ENCODE data around the gene GLYATL2. TPM values are rescaled to one million over a fixed set of nuclear protein-coding genes. Genes with fewer than 3 reads are reported as not detected.
A peak's percentile ranks its signal among the peaks of the same experiment; 100 is the strongest.

GLYATL2 gene
- polyA plus RNA-seq, 4 donors = 0.04 to 0.37 TPM; not detected in 2

- Histone ChIP-seq H3K36me3 (ENCODE audit: control insufficient read depth in 3 of 3, insufficient read depth in 2 of 3, low read depth in 1 of 3, low read length in 3 of 3) (no peaks in the 10 kb centered on the region), H3K4me1 (ENCODE audit: control insufficient read depth in 3 of 3, insufficient read depth in 2 of 3, low read depth in 1 of 3, low read length in 2 of 3) (no peaks in the 10 kb centered on the region), H3K9me3 (ENCODE audit: control insufficient read depth in 2 of 2, insufficient read depth in 1 of 2, low read depth in 1 of 2, low read length in 1 of 2) (peaks cover 0 to 7% of the 10 kb centered on the region in 2 donors), H3K27me3 (ENCODE audit: control insufficient read depth in 3 of 3, insufficient read depth in 3 of 3, low read length in 3 of 3) (no peaks in the 10 kb centered on the region), H3K27ac (ENCODE audit: low read depth in 1 of 3, low read length in 2 of 3) (no peak overlapping the region), H3K4me3 (ENCODE audit: low read depth in 1 of 3, low read length in 3 of 3) (no peak overlapping the region)
- DNase-seq = peak; percentile 57 to 65
- 44 to 54% (median 44%) methylated on average over 4 of the region's 4 CpGs for WGBS, 3 donors
- FAIRE-seq = no peak
These were observed 56.0 kb downstream of the GLYATL2 start for GRCh38 chr11:58788355-58789023.

- DNase-seq (no peak), FAIRE-seq (no peak)
- no peak overlapping the region for H3K27ac ChIP-seq (ENCODE audit: low read depth in 1 of 3, low read length in 2 of 3)
These were observed 56.6 kb downstream of the GLYATL2 start for GRCh38 chr11:58787903-58788302.

GRCh38 chr11:58786693-58787092 lies 57.8 kb downstream of the GLYATL2 start:
- WGBS, 3 donors = 84 to 94% (median 90%) methylated on average over 3 of the region's 3 CpGs
- no peaks in the 10 kb centered on the region for H3K27me3 ChIP-seq (ENCODE audit: control insufficient read depth in 3 of 3, insufficient read depth in 3 of 3, low read length in 3 of 3)
- H3K27ac ChIP-seq (ENCODE audit: low read depth in 1 of 3, low read length in 2 of 3) = no peak overlapping the region
- H3K9me3 ChIP-seq (ENCODE audit: control insufficient read depth in 2 of 2, insufficient read depth in 1 of 2, low read depth in 1 of 2, low read length in 1 of 2) = peaks cover 0 to 3% of the 10 kb centered on the region in 2 donors
- no peak overlapping the region for H3K4me3 ChIP-seq (ENCODE audit: low read depth in 1 of 3, low read length in 3 of 3)
- DNase-seq = no peak
- no peaks in the 10 kb centered on the region for H3K36me3 ChIP-seq (ENCODE audit: control insufficient read depth in 3 of 3, insufficient read depth in 2 of 3, low read depth in 1 of 3, low read length in 3 of 3)
- FAIRE-seq = no peak
- H3K4me1 ChIP-seq (ENCODE audit: control insufficient read depth in 3 of 3, insufficient read depth in 2 of 3, low read depth in 1 of 3, low read length in 2 of 3) = no peaks in the 10 kb centered on the region

More at GRCh38 chr11:58787903-58788302, 56.6 kb downstream of the GLYATL2 start:
- Histone ChIP-seq H3K4me1 (ENCODE audit: control insufficient read depth in 3 of 3, insufficient read depth in 2 of 3, low read depth in 1 of 3, low read length in 2 of 3) (no peaks in the 10 kb centered on the region), H3K36me3 (ENCODE audit: control insufficient read depth in 3 of 3, insufficient read depth in 2 of 3, low read depth in 1 of 3, low read length in 3 of 3) (no peaks in the 10 kb centered on the region), H3K27me3 (ENCODE audit: control insufficient read depth in 3 of 3, insufficient read depth in 3 of 3, low read length in 3 of 3) (no peaks in the 10 kb centered on the region), H3K4me3 (ENCODE audit: low read depth in 1 of 3, low read length in 3 of 3) (no peak overlapping the region), H3K9me3 (ENCODE audit: control insufficient read depth in 2 of 2, insufficient read depth in 1 of 2, low read depth in 1 of 2, low read length in 1 of 2) (peaks cover 0 to 7% of the 10 kb centered on the region in 2 donors)

- DNase-seq (peak in 1 of 2 donors; percentile 19), FAIRE-seq (no peak)
- Histone ChIP-seq H3K27ac (ENCODE audit: low read depth in 1 of 3, low read length in 2 of 3) (no peak overlapping the region), H3K9me3 (ENCODE audit: control insufficient read depth in 2 of 2, insufficient read depth in 1 of 2, low read depth in 1 of 2, low read length in 1 of 2) (peaks cover 0 to 10% of the 10 kb centered on the region in 2 donors), H3K4me1 (ENCODE audit: control insufficient read depth in 3 of 3, insufficient read depth in 2 of 3, low read depth in 1 of 3, low read length in 2 of 3) (no peaks in the 10 kb centered on the region), H3K36me3 (ENCODE audit: control insufficient read depth in 3 of 3, insufficient read depth in 2 of 3, low read depth in 1 of 3, low read length in 3 of 3) (no peaks in the 10 kb centered on the region), H3K27me3 (ENCODE audit: control insufficient read depth in 3 of 3, insufficient read depth in 3 of 3, low read length in 3 of 3) (no peaks in the 10 kb centered on the region), H3K4me3 (ENCODE audit: low read depth in 1 of 3, low read length in 3 of 3) (no peak overlapping the region)
These were observed 59.5 kb downstream of the GLYATL2 start for GRCh38 chr11:58784995-58785394.

Other genes starting within 250 kb of the GLYATL2 start
- gene CNTF, start 222.0 kb downstream of the GLYATL2 start, polyA plus RNA-seq = under 1 TPM in 2 of 4 donors, not detected in 2; 0.63 to 0.78 TPM
- 10 to 100 TPM in 1 of 4 donors, not detected in 3; 14.0 TPM for gene GLYAT, start 112.8 kb downstream of the GLYATL2 start, polyA plus RNA-seq
- 10 to 100 TPM in 1 of 4 donors, under 1 TPM in 2, not detected in 1; 0.67 to 13.0 (median 0.76) TPM for gene GLYATL1, start 94.8 kb upstream of the GLYATL2 start, polyA plus RNA-seq
- gene GLYATL1B, start 241.6 kb upstream of the GLYATL2 start, polyA plus RNA-seq = under 1 TPM in 1 of 4 donors, not detected in 3; 0.06 TPM

All from small intestine (tissue), 7 donors.